Renal cortical epithelial cell (primary cell): ENCODE data around the gene PCDHGA7. TPM values are rescaled to one million over a fixed set of nuclear protein-coding genes. Genes with fewer than 3 reads are reported as not detected.
A peak's percentile ranks its signal among the peaks of the same experiment; 100 is the strongest.
"Not testable (repeated sequence)": the region's sequence is repeated elsewhere in the genome, so short reads cannot be mapped to it uniquely, and the experiment has no call there.

Experiments used
- DNase-seq: peaks from one replicate; pipeline ENCODE4 v3.0.0-alpha.2; 2011; ENCODE audit warnings: low read depth
- total RNA-seq: library from RNA; depleted of rRNA; stranded (reverse); fragments of >200 nt; gene quantifications from 2 replicates; pipeline ENCODE4 v1.2.3, GENCODE V29; 2014

PCDHGA7 gene
- 0.52 and 2.3 TPM in 2 replicates for total RNA-seq

- DNase-seq = peak; percentile 2
These were observed at the start of gene PCDHGA7 for GRCh38 chr5:141382469-141383294. TSS of gene PCDHGA7 (plus strand) at chr5:141382742. CDS start at chr5:141382900, 158 bp downstream.

- DNase-seq = peak; percentile 37
These were observed 43.8 kb upstream of the PCDHGA7 start, which contains the start of gene PCDHGA2 for GRCh38 chr5:141338538-141339306. TSS of gene PCDHGA2 (plus strand) at chr5:141338760.

GRCh38 chr5:141340781-141341354, 41.7 kb upstream of the PCDHGA7 start:
- not testable (repeated sequence) for DNase-seq

GRCh38 chr5:141342773-141343172, 39.8 kb upstream of the PCDHGA7 start:
- no peak for DNase-seq

GRCh38 chr5:141343242-141343952, 39.1 kb upstream of the PCDHGA7 start, which contains the start of gene PCDHGA3:
TSS of gene PCDHGA3 (plus strand) at chr5:141343829. CDS start at chr5:141344034, 205 bp downstream.
- peak; percentile 22 for DNase-seq

- DNase-seq = no peak
These were observed 38.5 kb upstream of the PCDHGA7 start for GRCh38 chr5:141343953-141344463.

- no peak for DNase-seq
These were observed 37.2 kb upstream of the PCDHGA7 start for GRCh38 chr5:141345327-141345726.

- not testable (repeated sequence) for DNase-seq
These were observed 36.5 kb upstream of the PCDHGA7 start for GRCh38 chr5:141346017-141346416.

- DNase-seq = peak; percentile 23
These were observed 32.5 kb upstream of the PCDHGA7 start, which contains the start of gene PCDHGB1 for GRCh38 chr5:141349917-141350619. TSS of gene PCDHGB1 (plus strand) at chr5:141350099. CDS start at chr5:141350261, 162 bp downstream.

- no peak for DNase-seq
These were observed 31.0 kb upstream of the PCDHGA7 start for GRCh38 chr5:141351591-141351990.

- no peak for DNase-seq
These were observed 27.6 kb upstream of the PCDHGA7 start, which contains the start of gene PCDHGA4 for GRCh38 chr5:141354900-141355469. TSS of gene PCDHGA4 (plus strand) at chr5:141355021. CDS start at chr5:141355108, 87 bp downstream.

GRCh38 chr5:141355641-141356040, 26.9 kb upstream of the PCDHGA7 start:
- no peak for DNase-seq

GRCh38 chr5:141356133-141356532, 26.4 kb upstream of the PCDHGA7 start:
- DNase-seq = no peak

GRCh38 chr5:141356950-141357349, 25.6 kb upstream of the PCDHGA7 start:
- no peak for DNase-seq

- DNase-seq = peak; percentile 16
These were observed 22.6 kb upstream of the PCDHGA7 start, which contains the start of gene PCDHGB2 for GRCh38 chr5:141359790-141360426. TSS of gene PCDHGB2 (plus strand) at chr5:141359994. CDS start at chr5:141360136, 142 bp downstream.

- DNase-seq = no peak
These were observed 21.9 kb upstream of the PCDHGA7 start for GRCh38 chr5:141360685-141361084.

- no peak for DNase-seq
These were observed 19.8 kb upstream of the PCDHGA7 start for GRCh38 chr5:141362719-141363118.

- no peak for DNase-seq
These were observed 18.4 kb upstream of the PCDHGA7 start, which contains the start of gene PCDHGA5 for GRCh38 chr5:141363952-141364660. TSS of gene PCDHGA5 (plus strand) at chr5:141364162. CDS start at chr5:141364331, 169 bp downstream.
